Pons (tissue), 1 donor: Measurements from ENCODE around the gene SH2D7.
A peak's percentile ranks its signal among the peaks of the same experiment; 100 is the strongest.

Experiments used
- DNase-seq: peaks from one replicate; pipeline ENCODE4 v3.0.0-alpha.2; 2016; ENCODE audit warnings: low spot score

Gene SH2D7

DNA sequence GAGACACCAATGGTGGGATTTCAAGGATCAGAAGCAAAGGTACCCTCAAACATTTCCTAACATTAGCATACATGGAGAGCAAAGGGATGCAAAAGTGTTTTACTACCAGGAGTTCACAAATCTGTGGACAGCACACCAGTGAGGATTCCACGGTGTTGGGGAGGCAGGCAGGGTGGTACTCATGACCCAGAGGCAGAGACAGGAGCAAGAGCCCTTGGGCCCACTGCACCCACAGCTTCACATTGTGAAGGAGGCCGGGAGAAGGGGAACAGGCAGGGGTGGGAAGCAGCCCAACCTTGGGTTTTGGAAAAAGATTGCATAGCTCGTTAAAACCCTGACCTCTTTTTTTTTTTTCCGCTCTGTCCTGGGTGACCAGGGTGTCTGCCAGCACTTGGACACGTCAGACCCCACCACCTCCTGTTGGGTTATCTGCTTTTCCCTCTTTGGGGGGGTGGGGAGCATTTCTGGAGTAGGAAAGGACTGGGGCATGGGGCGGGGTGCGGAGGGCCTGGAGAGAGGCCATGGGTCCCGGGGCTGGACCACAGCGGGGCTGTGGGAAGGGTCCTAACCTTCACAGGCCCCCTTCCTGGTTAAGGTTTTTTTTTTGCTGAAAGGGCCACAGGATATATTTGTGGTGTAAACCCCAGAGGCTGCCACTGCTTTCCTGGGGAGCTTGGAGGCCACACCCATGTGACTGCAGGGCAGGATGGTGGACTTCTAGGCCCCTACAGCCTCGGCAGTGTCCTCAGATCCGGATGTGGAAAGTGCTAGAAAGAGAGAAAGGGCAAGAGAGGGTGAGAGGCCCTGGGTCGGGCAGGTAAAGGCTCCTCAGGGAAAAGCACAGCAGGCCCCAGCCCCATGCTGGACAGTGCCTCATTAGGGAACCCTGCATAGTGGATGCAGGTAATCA is 12.5 kb downstream of the SH2D7 start:
- DNase-seq: no peak

GRCh38 chr15:78105476-78106241 is 13.3 kb downstream of the SH2D7 start:
- DNase-seq: no peak

DNA sequence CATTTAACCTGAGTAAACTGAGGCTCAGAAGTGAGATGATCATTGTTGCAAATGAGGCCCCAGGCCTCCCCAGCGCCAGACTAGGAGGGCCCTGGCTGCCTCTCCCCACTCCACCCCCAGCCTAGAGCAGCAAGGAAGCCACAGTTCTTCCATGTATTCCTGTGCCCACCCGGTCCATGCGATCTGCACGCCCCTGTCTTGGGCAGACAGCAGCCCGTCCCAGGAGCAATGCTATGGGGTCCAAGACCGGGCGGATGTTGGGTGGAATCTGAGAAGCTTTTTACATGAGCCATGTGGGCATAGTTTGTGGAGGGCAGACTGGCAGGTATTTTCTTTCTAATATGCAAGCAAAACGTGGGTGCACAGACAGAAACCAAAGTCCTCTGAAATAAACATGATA is 15.1 kb downstream of the SH2D7 start:
- no peak for DNase-seq

DNA sequence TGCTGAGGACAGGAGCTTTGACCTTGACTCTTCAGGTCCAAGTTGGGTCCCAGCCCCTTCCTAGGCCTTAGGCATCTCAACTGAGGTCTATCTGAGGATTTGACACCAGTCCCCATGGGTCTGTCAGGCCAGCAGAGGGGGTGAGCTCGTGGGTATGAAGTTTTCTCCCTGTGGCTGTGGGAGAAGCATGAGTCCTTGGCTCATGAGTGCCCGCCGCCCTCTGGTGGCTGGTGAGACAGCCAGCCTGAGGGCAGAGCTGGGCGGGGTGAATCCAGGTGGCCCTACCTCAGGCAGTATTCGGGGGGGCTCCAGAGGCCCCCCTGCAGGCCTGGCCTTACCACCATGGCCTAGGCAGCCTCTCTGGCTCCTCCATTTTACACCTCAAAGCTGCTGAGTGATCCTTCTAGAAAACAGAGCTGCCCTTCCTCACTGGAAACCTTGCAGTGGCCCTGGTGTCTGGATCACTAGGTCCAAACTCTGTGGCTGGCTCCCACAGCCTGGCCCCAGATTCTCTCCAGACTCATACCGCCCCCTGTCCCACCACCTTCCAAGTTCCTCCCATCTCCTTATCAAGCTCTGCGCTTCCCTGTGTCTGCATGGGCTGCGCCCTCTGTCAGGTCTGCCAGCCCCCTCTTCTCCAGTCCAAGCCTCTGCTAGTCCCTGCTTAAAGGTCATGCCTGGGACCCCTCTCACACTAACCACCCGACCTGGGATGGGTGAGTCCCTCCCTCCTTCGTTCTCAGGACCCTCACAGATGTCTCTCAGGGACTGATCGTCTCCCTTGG is 16.1 kb downstream of the SH2D7 start:
- peak; percentile 87 for DNase-seq

DNA sequence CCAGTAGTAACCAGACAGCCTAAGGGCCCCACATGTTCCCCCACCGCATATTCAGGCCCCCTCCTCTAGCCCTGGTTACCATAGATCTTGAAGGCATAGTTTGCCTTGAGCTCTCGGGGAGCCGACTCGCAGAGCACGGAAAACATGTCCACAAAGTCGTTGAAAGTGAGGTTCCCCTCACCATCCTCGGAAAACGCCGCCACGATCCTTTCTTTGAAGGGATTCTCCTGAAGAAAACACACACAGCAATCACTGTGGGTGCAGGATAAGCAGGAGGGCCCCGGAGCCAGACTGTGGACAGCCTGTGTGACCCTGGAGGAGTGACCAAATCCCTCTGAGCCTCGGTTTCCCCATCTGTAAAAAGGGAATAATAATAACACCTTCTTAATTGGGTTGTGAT is 16.8 kb downstream of the SH2D7 start:
- DNase-seq: no peak

DNA sequence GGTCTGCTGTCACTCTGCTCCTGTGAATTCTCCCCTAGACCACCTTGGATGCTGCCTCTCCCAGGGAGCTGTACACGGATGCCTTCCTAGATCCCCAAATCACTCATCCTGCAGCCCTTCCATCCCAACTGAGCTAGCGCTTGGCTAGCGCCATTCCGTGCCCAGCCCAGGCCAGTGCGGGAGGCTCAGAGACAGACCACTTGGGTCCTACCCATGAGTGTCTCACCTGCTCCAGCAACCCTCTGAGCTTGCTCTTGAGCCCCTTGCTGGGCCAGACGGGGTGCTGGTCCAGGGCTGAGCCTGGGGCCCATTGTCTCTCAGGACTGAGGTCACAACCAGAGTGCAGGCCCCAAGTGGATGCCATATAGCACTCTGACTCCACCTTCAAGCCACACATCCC is 17.7 kb downstream of the SH2D7 start:
- no peak for DNase-seq

DNA sequence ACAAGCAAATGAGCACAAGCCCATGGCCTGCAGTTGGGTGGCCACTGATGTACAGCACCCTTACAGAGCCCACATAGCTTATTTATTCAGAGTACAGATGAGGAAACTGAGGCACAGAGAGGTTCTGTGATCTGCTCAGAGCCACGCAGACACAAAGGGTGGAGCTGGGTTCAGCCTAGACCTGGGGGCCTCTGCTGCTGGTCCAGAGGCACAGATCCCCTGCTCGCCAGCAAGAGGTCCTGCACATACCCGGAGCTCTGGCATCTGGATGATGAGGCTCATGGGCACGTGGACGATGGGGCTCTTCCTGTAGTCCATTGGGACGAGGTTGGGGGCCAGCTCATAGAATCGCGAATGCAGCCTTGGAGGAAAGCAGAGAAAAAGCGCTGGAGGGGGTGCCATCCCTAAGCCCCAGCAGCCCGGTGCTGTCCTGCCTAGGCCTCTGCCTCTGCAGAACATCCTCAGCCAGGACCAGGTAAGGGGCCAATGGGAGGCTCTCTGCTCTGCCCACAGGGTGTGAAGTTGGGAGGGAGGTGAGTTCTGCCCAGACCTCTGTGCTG is 18.6 kb downstream of the SH2D7 start:
- DNase-seq: no peak

- no peak for DNase-seq
These were observed 19.4 kb downstream of the SH2D7 start for GRCh38 chr15:78111788-78112187.

DNA sequence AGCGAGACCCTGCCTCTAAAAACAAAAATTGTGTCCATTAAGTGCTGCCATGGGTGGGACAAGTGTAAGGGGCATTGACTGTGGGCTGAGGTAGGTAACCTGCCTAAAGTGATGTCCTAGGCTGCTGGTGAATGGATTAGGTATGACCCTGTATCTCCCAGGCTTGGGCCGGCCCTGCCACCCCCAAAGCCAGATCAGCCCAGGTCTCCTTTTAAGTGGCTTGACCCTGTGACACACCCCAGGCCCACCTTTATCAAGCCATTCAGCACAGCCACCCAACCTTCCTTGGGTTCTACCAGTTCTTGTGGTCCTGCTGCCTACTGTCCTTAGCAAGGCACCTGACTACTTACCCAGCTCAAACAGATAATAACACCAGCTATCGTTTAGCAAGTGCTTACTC is 20.2 kb downstream of the SH2D7 start:
- no peak for DNase-seq

DNA sequence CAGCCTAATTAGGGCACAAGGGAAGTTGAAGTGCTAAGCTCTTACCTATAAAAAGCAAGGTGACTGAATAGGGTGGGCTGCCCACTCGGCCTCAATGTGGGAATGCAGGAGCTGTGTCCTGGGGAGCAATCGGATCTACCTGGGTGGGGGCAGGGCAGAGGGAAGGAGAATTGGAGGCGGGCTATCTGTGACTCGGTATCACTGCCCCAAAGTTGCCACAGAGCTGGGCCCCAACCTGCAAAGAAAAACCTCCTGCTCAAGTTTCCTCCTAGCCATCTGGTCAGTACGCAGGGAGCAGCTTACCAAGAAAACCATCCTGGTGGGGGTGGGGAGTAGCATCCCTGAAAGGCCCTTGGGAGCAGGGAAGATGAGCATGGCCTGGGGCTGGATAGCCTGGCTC is 28.2 kb downstream of the SH2D7 start:
- no peak for DNase-seq

GRCh38 chr15:78125267-78125666 is 32.9 kb downstream of the SH2D7 start:
- DNase-seq: no peak

DNA sequence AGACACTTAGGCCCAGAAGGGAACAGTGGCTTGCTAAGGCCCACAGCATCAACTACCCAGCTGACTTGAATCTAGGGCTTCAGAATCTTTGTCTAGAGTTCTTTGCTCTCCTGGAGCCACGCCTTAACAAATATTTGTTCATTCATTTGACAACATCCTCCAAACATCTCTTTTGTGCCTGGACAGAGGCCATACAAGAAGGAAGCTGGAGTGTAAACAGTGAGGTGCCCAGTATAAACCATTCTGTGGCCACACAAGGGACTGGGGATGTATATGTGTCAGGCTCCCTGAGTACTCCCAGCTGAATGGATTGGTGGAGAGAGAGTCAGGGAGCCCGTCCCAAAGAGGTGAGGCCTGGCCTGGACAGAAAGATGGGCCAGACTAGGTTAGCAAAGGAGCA is 35.5 kb downstream of the SH2D7 start:
- no peak for DNase-seq

- DNase-seq: no peak
These were observed 36.9 kb downstream of the SH2D7 start for GRCh38 chr15:78129077-78129750.

GRCh38 chr15:78129751-78130287 is 37.5 kb downstream of the SH2D7 start:
- DNase-seq: no peak

DNA sequence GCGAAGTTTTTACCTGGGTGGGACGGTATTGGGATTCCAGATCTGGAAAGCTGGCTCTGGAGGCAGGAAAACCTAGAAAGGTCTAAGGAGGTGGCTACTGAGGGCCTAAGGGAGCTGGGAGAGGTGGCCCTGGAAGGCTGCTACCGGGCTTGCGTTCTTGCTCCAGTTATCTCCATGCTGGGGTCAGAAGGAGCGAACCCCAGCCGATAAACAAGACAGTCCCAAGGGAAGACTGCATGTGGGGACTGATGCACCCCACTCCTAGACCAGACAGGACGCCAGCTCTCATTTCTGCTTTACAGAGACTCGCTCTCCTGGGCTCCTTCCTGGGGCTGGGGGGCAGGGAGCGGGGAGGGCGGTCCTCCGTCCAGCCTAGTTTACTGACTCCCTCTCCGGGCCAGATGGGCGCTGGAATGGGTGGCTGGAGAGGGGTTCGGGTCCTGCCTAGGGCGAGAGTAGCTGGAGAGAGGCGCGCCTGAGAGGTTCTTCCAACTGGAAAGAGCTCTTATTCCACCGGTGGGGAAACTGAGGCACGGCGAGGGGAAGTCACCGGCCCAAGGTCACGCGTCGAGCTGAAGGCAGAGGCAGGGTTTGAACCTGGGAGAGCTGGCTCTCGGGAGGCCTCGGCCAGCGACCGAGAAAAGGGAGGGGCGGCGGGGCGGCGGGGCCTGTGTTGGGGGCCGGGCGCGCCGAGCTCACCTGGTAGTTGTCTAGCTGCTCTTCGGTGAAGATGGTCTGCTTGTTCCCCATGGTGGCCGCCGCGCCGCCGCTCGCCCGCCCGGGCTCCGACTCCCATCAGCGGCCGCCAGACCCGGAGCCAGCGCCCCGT is 38.3 kb downstream of the SH2D7 start:
- no peak for DNase-seq

- DNase-seq: peak; percentile 17
These were observed 39.1 kb downstream of the SH2D7 start, which contains the start of gene CIB2 for GRCh38 chr15:78131295-78132061. TSS of gene CIB2 (minus strand) at chr15:78131445. CDS start at chr15:78131215, 230 bp downstream.

DNA sequence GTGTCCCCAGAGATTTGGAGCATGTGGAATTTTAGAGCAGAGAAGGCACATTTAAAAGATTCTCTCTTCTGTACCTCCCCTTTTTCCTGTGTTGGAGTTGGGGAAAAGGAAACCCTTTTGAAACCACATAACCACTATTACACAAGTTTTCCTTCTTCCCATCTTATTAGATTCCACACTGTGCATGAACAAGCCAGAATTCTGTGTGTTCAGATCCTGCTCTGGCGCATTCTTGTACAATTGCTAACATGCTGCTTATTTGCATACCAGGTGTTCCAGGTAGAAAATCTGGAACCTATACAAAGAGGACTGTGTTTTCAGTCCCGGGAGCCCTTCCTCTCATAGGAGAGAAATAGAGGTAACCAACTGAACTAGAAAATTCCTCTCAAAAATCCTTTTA is 41.4 kb downstream of the SH2D7 start:
- no peak for DNase-seq

GRCh38 chr15:78139578-78139977 is 47.2 kb downstream of the SH2D7 start:
- no peak for DNase-seq

DNA sequence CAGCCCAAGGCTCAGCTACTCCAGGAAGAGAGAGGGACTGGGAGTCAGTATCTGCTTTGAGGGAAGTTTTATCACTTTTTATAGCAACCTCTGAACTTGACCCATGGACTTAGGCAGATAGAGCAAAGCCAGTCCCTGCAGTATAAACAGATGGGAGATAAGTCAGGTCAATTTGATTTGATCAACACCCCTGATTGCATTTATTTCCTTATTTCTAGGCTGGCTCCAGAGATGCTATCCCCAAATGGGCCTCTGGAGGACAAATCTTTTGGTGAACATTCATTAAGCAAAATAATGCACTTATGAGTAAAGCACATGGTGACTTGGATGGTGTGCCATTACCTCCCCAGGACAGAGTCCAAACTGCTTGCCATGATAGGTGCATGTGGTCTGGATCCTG is 47.9 kb downstream of the SH2D7 start:
- DNase-seq: no peak

- no peak for DNase-seq
These were observed 50.0 kb downstream of the SH2D7 start for GRCh38 chr15:78142332-78142731.
